Measurements from ENCODE around the gene SLC22A4.

SLC22A4 gene

GRCh38 chr5:132300577-132301343, 6.6 kb downstream of the SLC22A4 start:
- no peak for DNase-seq (ENCODE audit: low spot score)

DNA sequence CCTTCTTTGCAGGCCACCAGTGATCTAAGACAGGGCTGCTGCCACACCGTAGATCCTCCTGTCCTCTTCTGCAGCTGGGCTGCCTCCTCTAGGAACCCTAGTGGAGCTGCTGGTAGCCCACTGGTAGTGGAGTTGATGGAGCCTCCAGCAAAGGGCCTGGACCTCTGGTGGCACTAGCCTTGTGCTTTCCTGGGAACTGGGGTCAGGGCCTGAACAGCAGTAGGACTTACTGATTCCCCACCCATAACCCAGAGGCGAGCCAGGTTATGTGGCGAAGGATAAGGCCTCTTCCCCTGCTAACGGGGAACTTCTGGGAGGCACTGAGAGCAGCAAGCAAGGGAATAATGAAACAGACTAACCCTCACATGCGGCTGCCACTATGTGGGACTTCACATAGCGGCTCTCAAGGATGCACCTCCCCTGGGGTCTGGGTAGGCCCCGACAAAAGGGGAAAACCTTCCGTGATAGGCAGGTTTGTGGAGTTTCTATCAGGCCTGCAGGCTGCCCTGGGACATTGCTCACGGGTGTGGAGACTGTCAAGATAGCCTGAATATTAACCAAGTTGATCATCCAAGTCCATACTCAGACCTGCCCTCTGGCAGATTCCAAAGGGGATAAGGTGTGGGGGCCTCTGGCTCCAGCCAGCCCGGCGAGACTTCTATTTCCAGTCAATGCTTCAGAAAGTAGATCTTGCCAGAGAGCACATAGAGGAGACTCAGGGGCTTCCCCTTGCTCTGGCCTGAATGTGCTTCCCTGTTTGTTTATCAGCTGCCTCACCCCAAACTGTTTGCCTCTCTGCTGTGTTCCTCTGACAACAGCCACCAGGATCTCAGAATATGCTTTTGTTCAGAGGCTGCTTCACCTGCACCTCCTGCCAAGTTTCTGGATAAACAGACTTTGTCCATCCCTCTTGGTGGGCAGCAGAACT, 7.4 kb downstream of the SLC22A4 start:
- DNase-seq (ENCODE audit: low spot score), result no peak

GRCh38 chr5:132302413-132302812, 8.2 kb downstream of the SLC22A4 start:
- DNase-seq (ENCODE audit: low spot score), result no peak

DNA sequence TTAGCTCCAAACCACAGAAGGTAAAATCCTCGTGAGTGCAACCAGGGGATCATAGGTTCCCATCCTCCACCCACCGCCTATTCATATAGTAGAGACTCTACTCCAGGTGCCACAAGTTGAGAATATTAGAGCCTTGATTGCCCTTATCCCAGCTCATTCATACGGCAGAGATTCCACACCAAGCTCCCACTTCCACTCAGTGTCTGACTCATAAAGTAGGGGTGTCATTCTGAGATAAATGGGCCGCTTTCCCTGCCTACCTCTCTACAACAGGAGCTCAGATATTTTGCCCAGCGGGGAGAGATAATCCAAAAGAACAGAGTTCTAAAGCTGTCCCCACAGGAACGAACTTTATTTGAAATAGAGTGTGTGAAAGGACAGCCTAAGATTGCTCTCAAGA, 9.4 kb downstream of the SLC22A4 start:
- DNase-seq (ENCODE audit: low spot score), result no peak

- DNase-seq (ENCODE audit: low spot score), result no peak
Observed at GRCh38 chr5:132305420-132305819, 11.2 kb downstream of the SLC22A4 start.

- no peak for DNase-seq (ENCODE audit: low spot score)
Observed at GRCh38 chr5:132308701-132309100, 14.5 kb downstream of the SLC22A4 start.

GRCh38 chr5:132309679-132310078, 15.5 kb downstream of the SLC22A4 start:
- no peak for DNase-seq (ENCODE audit: low spot score)

- no peak for DNase-seq (ENCODE audit: low spot score)
Observed at GRCh38 chr5:132310141-132310834, 16.1 kb downstream of the SLC22A4 start.

DNA sequence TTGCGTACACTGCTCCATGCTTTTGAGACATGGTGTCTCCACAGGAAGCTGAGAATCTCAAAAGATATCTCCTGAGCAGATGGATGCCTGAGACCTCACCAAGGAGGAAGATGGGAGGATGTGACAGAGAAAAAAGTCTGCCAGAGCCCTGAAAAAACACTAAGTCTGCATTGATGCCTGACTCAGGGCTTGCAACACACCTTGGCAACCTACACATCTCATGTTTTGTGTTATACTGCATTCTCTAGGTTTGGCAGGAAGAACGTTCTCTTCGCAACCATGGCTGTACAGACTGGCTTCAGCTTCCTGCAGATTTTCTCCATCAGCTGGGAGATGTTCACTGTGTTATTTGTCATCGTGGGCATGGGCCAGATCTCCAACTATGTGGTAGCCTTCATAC, 19.2 kb downstream of the SLC22A4 start:
- DNase-seq (ENCODE audit: low spot score), result no peak

DNA sequence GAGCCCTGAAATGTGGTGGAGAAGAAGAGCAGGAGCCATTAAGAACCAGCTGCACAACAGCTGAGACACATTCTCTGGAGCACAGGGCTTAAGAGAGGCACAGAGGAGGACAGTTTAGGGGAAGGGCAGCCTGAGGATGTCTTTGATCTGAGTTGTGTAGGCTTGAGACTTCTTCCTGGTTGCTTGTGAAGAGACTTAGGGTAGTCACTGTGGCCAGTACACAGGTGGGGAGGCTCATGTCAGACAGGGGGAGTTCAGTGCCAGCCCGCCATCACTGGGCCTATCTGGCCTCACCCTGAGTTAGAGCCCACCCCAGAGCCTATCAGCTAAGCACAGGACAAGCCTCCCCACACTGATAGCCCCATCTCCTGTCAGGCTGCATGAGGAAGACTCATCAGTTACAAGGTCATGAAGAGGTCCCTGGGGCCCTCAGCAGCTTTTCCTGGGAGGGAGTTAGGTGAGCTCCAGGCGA, 19.8 kb downstream of the SLC22A4 start:
- no peak for DNase-seq (ENCODE audit: low spot score)

DNA sequence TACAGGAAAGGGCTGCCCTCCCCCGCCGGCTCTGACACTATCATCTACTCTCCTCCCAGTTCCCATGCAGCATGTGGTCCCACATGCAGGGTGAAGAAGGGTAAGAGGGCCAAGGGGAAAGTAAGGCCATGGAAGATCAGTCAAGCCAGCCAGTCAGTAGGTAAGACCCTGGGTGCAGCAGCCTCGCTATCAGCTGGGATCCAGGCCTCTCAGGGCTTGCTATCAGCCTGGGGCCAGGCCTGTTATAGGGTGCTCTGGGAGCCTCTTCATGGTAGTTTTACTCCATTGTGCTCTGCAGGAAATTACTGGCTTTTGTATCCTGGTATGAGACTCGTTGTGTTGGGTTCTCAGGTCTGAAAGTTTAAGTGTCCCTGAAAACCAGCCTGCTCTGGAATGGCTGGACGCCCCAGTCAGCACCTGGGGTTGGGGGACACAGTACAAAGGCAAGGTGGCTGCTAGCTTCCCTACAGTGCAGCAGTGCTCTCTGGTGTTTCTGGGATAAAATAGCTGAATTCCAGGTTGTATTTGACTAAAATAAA, 21.4 kb downstream of the SLC22A4 start:
- no peak for DNase-seq (ENCODE audit: low spot score)

GRCh38 chr5:132319975-132320374, 25.8 kb downstream of the SLC22A4 start:
- no peak for DNase-seq (ENCODE audit: low spot score)

- DNase-seq (ENCODE audit: low spot score), result no peak
Observed at GRCh38 chr5:132321109-132321721, 27.0 kb downstream of the SLC22A4 start.

DNA sequence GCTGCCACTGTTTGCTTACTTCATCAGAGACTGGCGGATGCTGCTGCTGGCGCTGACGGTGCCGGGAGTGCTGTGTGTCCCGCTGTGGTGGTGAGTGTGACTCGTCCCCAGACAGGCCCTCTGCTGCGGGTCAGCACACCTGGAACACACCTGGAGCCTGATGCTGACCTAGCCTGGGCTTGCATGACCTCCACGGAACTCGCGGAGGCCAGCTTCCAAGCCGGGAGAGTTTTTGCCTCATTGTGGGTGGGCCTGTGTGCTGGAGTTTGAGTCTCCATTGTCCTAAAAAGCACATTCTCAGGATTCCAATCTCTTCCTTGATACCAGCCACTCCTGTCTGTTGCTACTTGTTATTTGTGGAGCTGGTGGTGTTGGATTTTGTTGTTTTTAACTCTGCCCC, 28.1 kb downstream of the SLC22A4 start:
- DNase-seq (ENCODE audit: low spot score), result no peak

- DNase-seq (ENCODE audit: low spot score), result no peak
Observed at GRCh38 chr5:132323202-132323601, 29.0 kb downstream of the SLC22A4 start.

DNA sequence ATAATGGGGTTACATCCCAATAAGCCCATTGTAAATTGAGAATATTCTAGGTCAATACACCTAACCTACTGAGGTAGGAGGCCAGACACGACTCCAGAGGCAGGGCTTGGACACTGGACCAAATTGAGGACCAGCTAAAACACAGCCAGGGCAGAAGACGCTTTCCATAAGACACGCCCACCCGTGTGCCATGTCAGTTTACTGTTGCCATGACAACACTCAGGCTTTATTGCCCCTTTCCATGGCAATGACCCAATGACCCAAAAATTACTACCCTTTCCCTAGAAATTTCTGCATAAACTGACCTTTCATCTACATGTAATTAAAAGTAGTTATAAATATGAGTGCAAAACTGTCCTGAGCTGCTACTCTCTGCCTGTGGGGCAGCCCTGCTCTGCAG, 31.5 kb downstream of the SLC22A4 start:
- no peak for DNase-seq (ENCODE audit: low spot score)

- no peak for DNase-seq (ENCODE audit: low spot score)
Observed at GRCh38 chr5:132327252-132327955, 33.2 kb downstream of the SLC22A4 start.

- peak; percentile 78 for DNase-seq (ENCODE audit: low spot score)
Observed at GRCh38 chr5:132334812-132335211, 40.6 kb downstream of the SLC22A4 start.

- DNase-seq (ENCODE audit: low spot score), result no peak
Observed at GRCh38 chr5:132335402-132335801, 41.2 kb downstream of the SLC22A4 start.

GRCh38 chr5:132339502-132339901, 45.3 kb downstream of the SLC22A4 start:
- DNase-seq (ENCODE audit: low spot score), result no peak

Measured in SW480 (cell line).